Stomach smooth muscle (tissue), 2 donors: Measurements from ENCODE around the gene C14orf93.
A peak's percentile ranks its signal among the peaks of the same experiment; 100 is the strongest.

Experiments
- H3K27ac ChIP-seq: one replicate; pipeline ENCODE4 v1.7.0; 2013; ENCODE audit warnings: mild to moderate bottlenecking, low read length, inconsistent platforms
- H3K27me3 ChIP-seq, 2 donors: one replicate each; pipeline ENCODE4 v1.7.0; 2013; ENCODE audit warnings: low read length in 2 of 2; ENCODE audit not compliant: insufficient read depth in 2 of 2, control insufficient read depth in 1 of 2
- H3K36me3 ChIP-seq, 2 donors: one replicate each; pipeline ENCODE4 v1.7.0; 2013; ENCODE audit warnings: low read length in 2 of 2; ENCODE audit not compliant: control insufficient read depth in 2 of 2, insufficient read depth in 2 of 2
- H3K4me1 ChIP-seq: one replicate; pipeline ENCODE4 v1.7.0; 2013; ENCODE audit warnings: low read length; ENCODE audit not compliant: control insufficient read depth, insufficient read depth
- H3K4me3 ChIP-seq, 2 donors: one replicate each; pipeline ENCODE4 v1.7.0; 2013; ENCODE audit warnings: low read length in 2 of 2
- H3K9ac ChIP-seq, 2 donors: one replicate each; pipeline ENCODE4 v1.7.0; 2013; ENCODE audit warnings: low read length in 2 of 2, mild to moderate bottlenecking in 1 of 2
- H3K9me3 ChIP-seq, 2 donors: one replicate each; pipeline ENCODE4 v1.7.0; 2013; ENCODE audit warnings: low read length in 2 of 2; ENCODE audit not compliant: control insufficient read depth in 2 of 2
- donor health status: healthy.
- donor health status: Pancreatic carcinoma.

C14orf93 gene

DNA sequence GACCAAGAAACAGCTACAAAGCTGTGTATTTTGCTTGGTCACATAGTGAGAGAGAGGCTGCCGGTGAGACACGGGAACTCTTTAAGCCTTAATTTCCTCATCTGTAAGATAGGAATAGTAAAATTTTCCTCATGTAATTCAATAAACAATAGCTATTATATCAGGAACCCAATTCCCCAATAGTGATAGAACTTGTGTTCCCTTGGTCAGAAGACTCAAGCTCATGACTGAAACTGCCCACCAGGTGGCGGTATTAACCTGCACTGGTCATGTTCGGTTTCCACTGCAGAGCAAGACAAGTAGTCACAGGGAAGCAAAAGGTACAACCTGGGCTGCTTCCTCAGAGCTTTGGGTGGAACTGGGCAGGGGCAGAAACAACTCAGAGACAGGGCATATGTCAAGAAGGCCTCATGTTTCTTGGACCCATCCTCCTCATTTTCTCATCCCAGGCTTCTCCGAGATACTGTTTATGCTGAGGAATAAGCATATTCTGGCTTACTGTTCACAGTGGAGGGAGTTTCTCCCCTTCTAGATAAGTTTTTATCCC, 23.4 kb downstream of the C14orf93 start:
- H3K4me1 ChIP-seq: peaks cover 17% of the 10 kb centered on the region
- H3K36me3 ChIP-seq: peaks cover 6% of the 10 kb centered on the region in 2 donors
- no peak overlapping the region for H3K27ac ChIP-seq
- peaks cover 0 to 2% of the 10 kb centered on the region in 2 donors for H3K27me3 ChIP-seq
- no peak overlapping the region for H3K9ac ChIP-seq
- no peak overlapping the region for H3K4me3 ChIP-seq
- no peaks in the 10 kb centered on the region for H3K9me3 ChIP-seq

DNA sequence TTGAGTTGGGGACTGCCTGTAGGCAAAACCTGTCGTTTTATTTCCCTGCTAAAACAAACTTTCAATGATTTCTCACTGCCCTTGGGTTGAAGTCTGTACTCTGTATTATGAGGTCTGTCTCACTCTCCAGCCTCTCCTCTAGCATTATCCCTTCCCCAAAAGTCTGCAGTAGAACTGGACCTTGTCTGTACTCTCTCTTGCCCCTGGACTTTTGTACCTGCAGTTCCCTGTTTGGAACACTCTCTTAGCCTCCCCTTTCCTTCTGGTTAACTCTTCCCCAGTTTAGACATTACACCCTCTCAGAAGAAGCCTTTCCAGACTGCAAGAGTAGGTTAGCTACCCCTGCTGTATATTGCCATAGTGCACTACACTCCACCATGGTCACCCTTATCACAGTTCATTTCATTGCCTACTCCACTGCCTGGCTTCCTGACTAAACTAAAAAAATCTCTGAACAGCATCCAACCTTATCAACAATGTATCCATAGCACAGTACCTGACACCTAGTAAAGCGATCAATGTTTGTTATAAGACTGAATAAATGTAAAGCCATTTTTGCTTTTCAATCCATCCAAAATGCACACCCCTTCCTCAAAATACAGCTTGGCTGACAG, 23.9 kb downstream of the C14orf93 start:
- Histone ChIP-seq H3K9me3 (no peaks in the 10 kb centered on the region), H3K4me1 (peaks cover 21% of the 10 kb centered on the region), H3K9ac (no peak overlapping the region), H3K4me3 (no peak overlapping the region), H3K36me3 (peaks cover 6% of the 10 kb centered on the region in 2 donors), H3K27me3 (peaks cover 0 to 7% of the 10 kb centered on the region in 2 donors), H3K27ac (no peak overlapping the region)

DNA sequence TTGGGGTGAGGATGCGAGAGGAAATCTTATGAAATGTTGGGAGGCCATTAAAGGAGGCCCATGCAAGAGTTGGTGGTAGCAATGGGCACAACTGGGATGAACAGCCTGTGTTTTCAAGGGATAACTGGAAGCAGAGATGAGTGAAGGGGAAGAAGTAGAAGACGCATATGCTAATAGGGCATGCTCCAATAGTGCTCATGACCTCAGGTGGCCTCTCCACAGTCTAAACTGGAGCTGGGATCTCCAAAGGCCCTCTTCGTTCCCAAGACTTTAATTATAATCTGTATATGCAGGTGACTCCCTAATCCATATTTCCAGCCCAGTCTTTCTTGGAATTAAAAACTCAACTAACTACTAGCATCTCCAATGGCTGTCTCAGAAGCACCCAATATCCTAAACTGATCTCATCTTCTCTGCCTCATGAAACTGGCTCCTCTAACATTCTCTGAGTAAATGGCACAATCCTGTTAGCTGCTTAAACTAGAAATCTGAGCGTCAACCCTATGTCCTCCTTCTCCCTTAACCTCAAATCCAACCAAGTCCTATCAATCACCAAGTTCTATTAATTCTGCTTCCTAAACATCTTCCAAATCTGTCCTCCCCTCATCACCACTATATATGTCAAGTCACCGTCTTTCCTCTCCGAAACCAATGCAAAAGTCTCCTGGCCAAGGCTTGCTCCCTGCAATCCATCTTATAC, 24.8 kb downstream of the C14orf93 start:
- no peaks in the 10 kb centered on the region for H3K9me3 ChIP-seq
- H3K4me1 ChIP-seq: peaks cover 27% of the 10 kb centered on the region
- H3K36me3 ChIP-seq: peaks cover 6% of the 10 kb centered on the region in 2 donors
- peaks cover 0 to 10% of the 10 kb centered on the region in 2 donors for H3K27me3 ChIP-seq
- H3K4me3 ChIP-seq: no peak overlapping the region
- no peak overlapping the region for H3K9ac ChIP-seq
- H3K27ac ChIP-seq: no peak overlapping the region

DNA sequence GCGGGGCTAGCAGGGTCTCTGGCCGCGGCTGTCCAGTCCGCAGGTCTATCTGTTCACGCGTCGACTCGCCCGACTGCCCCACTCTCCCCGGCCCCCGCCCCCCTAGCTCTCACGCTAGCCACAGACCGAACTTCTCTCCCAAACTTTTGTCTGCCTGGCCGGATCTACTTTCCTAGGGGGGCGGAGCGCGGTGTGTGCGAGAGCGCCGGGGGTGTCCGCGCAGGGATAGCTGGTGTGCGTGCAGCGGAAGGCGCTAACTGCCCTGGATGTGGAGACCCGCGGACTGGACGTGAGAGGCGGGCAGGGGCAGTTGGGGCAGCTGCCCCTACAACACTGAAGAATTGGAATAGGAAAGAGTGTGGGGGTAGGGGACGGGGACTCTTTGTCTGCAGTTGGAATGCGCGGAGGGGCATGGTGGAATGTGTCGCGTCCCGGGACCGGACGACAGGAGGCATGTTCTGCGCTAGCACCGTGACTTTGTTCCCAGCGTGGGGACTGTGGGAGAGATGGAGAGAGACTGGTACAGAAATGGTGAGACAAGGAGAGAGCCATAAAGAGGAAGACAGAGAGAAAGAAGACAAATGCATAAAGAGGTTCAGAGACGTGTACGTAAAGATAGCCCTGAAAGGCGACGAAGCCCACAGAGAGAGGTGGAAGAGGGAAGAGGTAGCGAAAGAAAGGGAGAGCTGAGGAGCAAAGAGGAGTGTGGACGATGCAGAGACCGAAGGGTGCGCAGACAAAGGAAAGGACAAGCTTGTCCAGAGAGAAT, 27.3 kb downstream of the C14orf93 start, which contains the start of gene AJUBA:
Gene AJUBA (minus strand): TSS at position 75 of the 769 bp plus-strand sequence. CDS start 285 bp downstream, outside the sequence.
- Histone ChIP-seq H3K4me3 (peak within 1 kb of the TSS; percentile 87 to 94), H3K27me3 (peaks cover 0 to 10% of the 10 kb centered on the region in 2 donors), H3K9me3 (no peaks in the 10 kb centered on the region), H3K36me3 (peaks cover 5 to 6% of the 10 kb centered on the region in 2 donors), H3K9ac (peak within 1 kb of the TSS; percentile 44 to 74), H3K27ac (peak within 1 kb of the TSS; percentile 53), H3K4me1 (peaks cover 41% of the 10 kb centered on the region)

DNA sequence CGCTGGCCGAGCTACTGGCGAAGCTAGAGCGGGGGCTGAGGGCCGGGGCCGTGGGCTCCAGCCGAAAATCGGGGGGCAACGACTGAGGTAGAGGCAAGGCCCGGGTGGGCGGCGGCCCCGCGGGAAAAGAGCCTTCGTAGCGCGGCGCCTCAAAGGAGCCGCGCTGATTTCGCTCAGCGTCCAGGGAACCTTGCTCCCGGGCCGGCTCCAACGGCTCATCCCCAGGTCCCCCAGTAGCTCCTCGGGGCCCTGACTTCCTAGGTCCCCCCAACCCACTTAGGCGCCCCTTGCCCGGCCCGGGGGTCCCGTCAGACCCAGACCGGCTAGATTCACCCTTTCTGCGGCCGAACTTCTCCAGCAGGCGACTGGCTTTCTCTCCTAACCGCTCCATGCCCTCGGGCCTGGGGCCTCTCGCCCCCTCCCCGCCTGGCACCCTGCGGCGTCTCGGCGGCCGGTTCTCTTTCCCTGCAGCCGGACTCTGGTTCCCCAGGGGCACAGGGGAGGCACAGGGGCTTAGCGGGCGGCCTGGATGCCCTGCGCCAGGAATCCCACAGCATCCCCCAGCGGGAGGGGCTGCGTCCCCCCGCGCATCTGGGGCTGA, 28.0 kb downstream of the C14orf93 start:
- H3K9ac ChIP-seq: peak overlapping the region; percentile 40 to 60
- peak overlapping the region; percentile 87 to 94 for H3K4me3 ChIP-seq
- peaks cover 0 to 10% of the 10 kb centered on the region in 2 donors for H3K27me3 ChIP-seq
- no peaks in the 10 kb centered on the region for H3K9me3 ChIP-seq
- H3K27ac ChIP-seq: peak overlapping the region; percentile 24
- peaks cover 47% of the 10 kb centered on the region for H3K4me1 ChIP-seq
- peaks cover 0 to 1% of the 10 kb centered on the region in 2 donors for H3K36me3 ChIP-seq

DNA sequence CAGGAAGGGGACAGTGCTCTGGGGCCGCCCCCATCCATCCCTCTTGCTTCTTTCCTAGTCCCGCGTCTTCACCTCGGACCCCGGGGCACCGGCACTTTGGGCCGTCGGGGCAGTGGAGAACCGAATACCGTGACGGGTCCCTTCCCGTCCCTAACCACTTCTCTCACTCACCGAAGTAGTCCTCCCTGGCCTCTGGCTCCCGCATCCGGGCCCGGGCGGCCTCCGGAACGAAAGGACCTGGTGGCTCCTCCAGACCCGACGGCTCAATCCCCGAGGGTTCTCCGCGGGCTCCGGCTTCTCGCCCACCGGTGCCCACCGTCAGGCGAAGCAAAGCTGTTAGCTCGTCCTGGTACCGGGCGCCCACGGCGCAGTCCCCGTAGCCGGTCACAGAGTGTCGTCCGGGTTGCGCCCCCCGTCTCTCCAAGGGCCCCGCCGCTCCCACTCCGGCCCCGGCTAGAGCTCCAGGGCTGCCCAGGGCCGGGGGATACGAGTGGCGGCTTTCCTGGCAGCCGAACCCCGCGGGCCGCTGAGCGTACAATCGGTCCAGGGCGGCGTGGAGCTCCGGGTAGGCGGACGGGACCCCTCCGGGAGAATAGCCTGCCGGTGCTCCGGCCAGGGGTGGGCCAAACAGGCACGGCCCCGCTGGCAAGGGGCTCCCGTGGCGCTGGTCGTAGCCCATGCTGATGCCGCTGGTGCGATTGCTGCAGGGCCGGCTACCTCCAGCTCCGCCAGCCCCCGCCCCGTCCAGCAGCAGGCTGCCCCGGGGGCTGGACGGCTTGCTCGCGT, 28.7 kb downstream of the C14orf93 start:
- Histone ChIP-seq H3K27ac (no peak overlapping the region), H3K9ac (no peak overlapping the region), H3K36me3 (no peaks in the 10 kb centered on the region), H3K4me1 (peaks cover 53% of the 10 kb centered on the region), H3K27me3 (peaks cover 0 to 10% of the 10 kb centered on the region in 2 donors), H3K9me3 (no peaks in the 10 kb centered on the region), H3K4me3 (peak overlapping the region; percentile 87 to 94)

DNA sequence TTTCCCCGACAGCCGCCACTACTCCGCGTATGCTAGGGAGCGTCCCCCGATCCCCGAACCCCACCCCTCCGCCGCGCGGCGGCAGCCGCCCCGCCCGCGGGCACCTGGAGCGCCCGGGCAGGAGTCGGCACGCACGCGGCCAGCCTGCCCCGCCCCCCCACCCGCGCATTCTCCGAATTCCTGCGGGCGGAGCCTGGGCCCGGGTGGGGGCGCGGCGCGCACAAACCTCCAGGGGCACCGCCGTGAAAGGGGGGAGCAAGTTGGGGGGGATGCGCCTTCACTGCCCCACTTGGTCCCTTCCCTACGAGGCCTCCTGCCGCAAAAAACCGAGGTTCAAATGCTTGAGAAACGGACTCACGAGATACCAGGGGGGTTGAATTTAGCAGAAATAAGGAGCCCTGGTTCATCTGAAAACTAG, 29.3 kb downstream of the C14orf93 start:
- Histone ChIP-seq H3K27ac (no peak overlapping the region), H3K9ac (no peak overlapping the region), H3K4me1 (peaks cover 53% of the 10 kb centered on the region), H3K9me3 (no peaks in the 10 kb centered on the region), H3K36me3 (no peaks in the 10 kb centered on the region), H3K27me3 (peaks cover 0 to 10% of the 10 kb centered on the region in 2 donors), H3K4me3 (peak overlapping the region in 1 of 2 donors; percentile 94)

DNA sequence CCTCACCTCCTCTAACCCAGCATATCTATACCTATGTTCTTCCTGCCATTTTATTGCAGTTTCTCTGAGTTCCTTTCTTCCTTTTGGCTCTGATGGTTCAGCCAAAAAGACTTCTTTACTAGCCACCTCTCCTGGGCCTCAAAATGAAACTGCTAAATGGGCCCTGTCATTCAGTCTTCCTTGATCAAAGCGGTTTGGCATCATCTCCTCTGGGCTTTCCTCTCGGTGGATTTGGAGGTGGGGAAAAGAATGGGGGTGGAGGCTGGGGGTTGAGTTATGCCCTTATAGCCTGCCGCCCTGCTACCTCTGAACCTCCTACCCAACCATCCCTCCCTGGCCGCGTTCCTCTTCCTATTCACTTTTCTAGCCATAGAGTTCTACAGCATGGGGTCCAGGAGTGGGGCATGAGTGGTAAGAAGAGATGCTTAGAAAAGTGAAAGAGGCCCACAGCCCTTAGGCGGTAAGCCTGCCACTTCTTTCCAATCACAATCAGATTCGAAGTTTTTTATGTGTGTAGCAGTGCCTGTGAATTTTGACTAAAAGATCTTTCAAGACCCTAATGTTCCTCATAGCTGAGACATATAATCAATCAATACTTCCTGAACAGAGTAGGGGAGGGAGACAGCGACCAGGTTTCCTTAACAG, 30.1 kb downstream of the C14orf93 start:
- Histone ChIP-seq H3K4me1 (peaks cover 53% of the 10 kb centered on the region), H3K9me3 (no peaks in the 10 kb centered on the region), H3K9ac (peak overlapping the region in 1 of 2 donors; percentile 22), H3K27me3 (peaks cover 0 to 10% of the 10 kb centered on the region in 2 donors), H3K36me3 (no peaks in the 10 kb centered on the region), H3K4me3 (peak overlapping the region in 1 of 2 donors; percentile 30), H3K27ac (no peak overlapping the region)

DNA sequence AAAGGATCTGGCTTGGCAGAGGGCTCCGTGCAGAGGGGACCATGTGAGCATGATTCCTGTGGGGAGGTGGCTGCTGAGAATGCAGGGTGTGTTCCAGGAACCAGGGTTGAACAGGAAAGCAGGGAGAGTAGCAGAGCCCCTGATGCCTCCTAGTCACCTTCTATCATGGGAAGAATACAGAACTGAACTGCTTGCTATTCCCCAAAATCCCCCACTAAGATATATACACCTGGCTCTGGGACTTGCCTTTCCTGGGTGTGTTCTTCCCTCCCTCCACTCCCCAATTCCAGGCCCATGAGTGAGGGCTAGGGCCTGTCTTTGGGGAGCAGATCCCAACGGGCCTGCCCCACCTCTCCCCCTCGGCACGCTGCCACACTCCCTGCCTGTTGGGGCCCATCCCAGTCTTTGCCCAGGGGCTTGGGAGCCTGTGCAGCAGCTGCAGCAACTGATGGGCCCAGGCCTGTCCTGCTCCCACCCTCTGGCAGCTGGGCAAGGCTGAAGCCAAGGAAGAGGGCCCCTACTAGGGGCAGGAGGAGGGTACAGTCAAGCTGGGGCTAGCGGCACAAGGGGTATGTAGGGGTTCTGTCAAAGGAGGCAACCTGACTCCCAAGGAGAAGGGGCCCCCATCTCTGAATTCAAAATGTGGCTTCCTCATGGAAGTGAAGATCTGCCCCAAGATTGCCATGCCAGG, 30.8 kb downstream of the C14orf93 start:
- H3K27ac ChIP-seq: peak overlapping the region; percentile 58
- no peak overlapping the region for H3K9ac ChIP-seq
- H3K4me3 ChIP-seq: no peak overlapping the region

More for the DNA sequence above, 30.8 kb downstream of the C14orf93 start:
- Histone ChIP-seq H3K9me3 (no peaks in the 10 kb centered on the region), H3K36me3 (peaks cover 0 to 4% of the 10 kb centered on the region in 2 donors), H3K27me3 (peaks cover 0 to 10% of the 10 kb centered on the region in 2 donors), H3K4me1 (peaks cover 56% of the 10 kb centered on the region)
